ENCODE results near the gene ATP1A1.

The ATP1A1 gene

DNA sequence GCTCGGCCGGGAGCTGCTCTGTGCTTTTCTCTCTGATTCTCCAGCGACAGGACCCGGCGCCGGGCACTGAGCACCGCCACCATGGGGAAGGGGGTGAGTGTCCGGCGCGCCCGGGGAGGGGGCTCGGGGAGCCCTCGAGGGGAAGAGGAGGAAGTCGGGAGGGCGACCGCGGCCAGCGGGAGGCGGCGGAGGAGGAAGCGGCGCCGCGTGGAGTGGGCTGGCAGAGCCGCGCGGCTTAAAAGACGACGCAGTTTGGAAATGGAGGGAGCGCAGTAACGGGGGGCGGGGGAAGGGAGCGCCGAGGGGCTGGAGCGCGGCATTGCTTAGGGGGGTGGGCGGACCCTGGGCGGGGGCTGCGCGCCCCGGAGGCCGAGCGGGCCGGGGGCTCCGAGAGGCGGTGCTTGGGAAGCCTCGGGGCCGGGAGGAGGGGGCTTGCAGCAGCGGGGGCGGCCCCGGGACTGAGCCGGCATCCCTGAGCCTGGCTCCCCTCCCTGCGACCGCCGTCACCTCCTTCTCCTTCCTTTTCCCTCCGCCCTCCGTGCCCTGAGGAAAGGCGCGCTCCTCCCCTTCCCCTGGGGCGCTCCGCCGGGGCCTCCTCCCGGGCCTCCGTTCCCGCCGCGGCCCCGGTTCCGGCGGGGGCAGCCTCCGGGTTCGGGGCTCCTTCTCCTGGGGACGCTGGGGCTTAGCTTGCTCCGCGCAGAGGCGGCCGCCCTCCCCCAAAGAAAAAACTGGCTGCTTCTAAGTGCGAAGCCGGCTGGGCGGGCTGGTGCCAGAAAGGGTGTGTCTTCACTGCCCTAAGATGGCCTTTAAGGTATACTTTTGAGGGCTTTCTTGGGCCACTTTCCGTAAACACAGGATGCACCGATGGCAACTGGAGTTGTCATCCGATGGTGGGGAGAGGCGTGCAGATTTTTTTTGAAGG is 648 bp downstream of the ATP1A1 start:
- DNase-seq: no peak

GRCh38 chr1:116374353-116375147 is 1.5 kb downstream of the ATP1A1 start:
- DNase-seq: no peak

DNA sequence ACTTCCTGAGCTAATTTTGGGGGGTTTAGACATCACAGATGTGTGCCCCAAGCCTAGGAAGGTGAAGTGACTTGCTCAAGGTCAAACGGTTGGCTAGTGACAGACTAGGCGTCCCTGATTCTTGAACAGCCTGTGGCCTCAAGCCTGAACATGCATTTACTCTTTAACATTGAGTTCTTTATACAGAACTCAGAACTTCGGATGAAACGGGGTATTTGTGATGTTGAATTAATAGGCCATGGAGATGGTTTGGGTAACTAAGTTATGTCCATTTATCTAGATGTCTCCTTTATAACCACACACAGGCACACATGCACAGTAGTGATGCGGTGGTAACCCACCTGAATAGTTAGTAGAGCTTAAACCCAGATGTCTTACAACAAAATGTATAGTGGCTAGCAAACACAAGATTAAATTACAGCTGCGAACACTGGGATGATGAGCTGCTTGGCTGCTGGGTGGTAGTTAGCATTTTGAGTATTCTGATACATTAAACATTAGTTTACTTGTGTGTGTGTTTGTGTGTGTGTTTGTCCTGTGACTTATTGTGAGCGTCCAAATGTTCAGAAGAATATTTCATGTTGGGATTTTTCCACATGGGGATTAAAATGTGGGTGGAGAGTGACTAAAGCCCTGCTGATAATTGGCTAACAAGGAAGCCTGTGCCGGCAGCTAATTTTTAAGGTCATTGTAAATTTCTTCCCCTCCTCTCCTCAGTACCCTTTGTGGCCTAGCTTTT is 2.3 kb downstream of the ATP1A1 start:
- DNase-seq: no peak

DNA sequence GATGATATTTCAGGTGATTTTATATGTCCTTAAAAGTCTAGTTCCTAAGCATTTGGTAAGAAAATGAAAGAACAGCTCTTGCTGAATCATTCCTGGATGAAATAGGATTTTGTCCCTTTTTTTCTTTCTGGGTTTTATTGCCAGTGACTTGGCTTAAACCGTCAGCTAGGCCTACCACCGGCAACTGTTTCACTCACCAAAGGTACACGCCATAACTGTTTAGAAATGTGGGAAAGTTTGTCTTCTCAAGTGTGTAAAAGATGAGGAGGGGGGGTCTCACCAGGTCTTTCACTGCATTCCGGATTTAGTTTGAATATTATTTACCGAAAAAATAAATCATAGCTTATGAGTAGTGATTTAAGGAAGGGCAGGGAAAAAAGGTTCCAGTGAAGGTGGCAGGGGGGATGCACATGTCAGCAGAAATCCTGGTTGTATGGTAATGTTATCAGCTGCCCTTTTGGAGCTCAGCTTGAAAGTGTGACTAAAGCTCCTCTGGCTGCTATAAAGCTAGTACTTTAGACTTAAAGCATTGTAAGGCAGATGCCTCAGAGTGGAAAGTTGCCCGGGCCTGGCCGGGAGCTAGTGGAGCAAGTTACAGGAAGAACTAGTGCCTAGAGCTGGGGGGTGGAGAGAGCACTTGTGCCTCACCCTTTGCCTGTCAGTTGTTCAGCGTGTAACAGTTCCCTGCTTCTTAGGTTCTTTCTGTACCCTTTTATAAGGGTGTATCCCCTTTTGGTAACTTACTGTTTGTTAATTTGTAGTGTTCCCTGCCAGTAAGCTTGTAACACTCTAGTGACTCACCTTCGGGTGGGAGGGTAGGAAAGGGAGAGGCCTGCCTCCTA is 3.1 kb downstream of the ATP1A1 start:
- DNase-seq: no peak

GRCh38 chr1:116376729-116377086 is 3.7 kb downstream of the ATP1A1 start:
- DNase-seq: no peak

DNA sequence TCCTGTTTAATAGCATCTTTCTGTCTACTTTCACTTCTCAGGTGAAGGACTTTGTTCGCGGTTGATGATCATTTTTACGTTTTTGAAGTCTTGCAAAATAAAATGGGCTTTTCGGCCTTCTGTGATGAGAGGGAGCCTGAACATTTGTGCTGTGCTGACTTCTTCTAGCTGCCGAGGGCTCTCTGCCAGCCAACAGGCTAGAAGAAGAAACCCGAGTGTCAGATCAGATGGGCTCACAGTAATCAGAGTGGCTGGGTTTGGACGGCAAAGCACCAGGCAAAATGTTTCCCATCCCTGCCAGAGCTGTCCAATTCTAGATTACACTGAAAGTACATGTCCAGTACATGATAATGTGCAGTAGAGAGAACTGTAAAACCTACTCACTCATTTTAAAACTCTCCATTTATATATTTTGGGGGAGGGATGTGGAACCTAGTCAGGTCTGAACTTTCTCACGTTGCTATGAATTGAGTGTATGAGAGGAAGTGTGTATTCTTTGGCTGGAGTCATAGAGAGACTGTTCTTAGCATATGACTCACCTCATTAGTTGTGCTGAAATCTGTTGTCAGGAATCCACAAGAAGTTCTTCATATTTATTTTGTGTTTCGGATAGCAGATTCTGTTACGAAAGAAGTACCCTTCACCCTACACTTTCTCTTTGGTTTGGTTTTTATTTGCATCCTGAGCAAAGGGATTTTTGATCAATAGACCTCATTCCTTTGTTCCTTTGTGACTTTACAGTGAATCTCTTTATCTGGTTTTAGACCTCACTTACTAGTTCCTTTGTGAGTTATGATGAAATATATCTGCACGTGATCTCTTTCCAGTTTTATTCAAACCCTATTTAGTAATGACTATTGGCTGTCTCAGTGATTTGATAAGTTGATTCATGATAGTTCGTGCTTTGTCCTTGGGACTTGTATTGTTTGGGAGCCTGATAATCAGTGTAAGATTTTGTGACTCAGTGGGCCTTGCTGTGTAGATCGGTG is 4.8 kb downstream of the ATP1A1 start:
- DNase-seq: no peak

- no peak for DNase-seq
Measured at GRCh38 chr1:116379057-116379630, 6.1 kb downstream of the ATP1A1 start.

DNA sequence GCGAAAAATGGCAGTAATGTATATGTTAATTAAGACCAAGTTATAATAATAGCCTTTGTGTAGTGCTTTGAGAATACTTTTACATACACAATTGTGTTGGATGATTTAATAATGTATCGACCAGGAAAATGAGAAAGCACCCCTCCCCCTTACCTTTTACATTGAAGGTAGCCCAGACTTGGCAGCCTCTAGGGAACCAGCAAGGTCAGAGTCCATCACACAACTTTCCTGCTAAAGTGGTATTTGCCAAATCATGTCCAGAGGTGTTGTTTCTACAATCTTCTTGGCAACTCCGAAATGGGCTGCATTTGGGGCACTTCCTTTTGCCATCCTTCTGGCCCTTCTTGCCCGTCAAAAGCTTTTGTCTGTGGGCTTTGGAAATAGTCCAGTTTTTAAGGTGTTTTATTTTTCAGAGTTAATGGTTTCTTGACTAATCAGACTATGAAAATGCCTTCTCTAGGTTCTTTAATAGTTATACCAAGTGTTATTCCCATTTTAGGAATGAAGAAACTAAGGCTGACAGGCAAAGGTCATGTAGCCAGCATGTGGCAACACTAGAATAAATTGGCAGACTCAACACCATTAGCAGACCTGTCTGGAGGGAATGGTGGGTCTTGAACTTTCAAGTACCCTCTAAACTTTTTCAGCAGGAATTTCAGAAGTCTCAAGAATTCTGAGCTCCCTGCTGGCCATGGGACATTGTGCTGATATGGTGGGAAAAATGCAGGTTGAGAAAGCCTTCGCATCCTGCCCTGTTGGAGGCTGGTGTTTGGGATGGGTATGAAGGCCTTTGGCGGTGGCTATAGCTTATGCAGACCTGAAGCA is 6.8 kb downstream of the ATP1A1 start:
- DNase-seq: no peak

- DNase-seq: no peak
Measured at GRCh38 chr1:116380499-116381242, 7.6 kb downstream of the ATP1A1 start.

GRCh38 chr1:116382321-116382720 is 9.3 kb downstream of the ATP1A1 start:
- no peak for DNase-seq

DNA sequence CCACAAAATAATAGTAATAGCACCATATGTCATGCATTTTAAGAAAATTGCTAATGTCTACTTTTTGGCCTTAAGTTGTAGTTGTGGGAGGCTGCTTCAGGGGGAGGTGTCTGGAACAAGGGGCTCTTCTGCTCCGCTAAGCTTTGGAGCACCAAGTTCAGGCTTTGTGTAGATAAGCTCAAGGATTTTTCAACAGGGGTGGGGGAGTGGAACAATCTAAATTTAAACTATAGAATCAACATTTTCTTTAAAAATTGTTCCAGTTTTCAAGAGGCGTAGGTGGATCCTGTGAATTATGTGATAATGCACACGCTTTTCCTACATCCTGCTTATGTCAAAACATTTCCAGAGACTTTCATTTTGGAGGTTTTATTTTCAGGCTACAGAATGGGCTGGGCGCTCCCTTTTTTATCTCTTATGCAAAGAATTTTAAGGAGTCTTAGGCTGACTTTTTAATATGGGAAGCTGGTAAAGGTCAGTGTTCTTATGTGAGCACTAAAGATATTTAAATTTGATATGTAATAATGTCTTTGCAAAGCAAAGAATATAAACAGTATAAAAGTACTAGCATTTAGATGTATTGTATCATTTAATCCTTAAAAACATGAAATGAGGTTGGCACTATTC is 9.9 kb downstream of the ATP1A1 start:
- DNase-seq: no peak

GRCh38 chr1:116386042-116386441 is 13.0 kb downstream of the ATP1A1 start:
- no peak for DNase-seq

DNA sequence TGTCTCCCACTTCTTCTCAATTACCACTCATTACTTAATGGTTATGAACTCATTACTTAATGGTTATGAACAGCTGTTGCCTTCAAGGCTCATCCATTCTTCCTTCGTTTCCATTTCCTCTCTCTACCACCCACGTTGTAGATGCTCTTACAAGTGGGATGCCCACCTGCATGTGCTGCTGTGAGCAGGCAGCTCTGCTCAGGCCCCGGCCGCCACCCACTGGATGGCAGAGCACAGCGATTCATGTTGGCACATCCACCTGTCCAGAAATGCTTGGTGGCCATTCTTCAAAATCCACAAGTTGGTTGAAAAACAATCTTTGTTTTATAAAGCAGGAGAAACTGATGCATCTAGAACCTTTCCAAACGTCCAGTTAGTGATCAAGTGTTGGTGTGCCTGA is 14.5 kb downstream of the ATP1A1 start:
- no peak for DNase-seq

- DNase-seq: no peak
Measured at GRCh38 chr1:116388122-116388521, 15.1 kb downstream of the ATP1A1 start.

DNA sequence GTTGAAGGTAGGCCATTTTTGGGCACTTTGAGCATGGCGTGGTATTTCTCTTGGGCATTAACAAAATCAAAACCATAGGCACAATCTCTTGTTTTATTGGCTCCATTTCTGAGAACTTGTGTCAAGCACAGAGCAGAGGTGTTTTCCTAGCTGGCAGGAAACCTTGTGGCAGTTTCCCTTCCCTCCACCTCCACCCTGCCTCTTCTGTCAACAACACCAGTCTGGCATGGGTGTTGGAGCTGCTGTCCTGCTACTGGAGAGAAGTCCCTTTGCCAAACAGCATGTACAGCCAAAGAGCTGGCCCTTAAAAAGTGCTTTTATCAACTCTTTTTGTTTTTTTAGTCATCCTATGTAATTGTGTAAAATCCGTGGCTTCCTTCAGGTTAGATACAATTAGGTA is 16.0 kb downstream of the ATP1A1 start:
- no peak for DNase-seq

GRCh38 chr1:116389686-116390085 is 16.6 kb downstream of the ATP1A1 start:
- no peak for DNase-seq

DNA sequence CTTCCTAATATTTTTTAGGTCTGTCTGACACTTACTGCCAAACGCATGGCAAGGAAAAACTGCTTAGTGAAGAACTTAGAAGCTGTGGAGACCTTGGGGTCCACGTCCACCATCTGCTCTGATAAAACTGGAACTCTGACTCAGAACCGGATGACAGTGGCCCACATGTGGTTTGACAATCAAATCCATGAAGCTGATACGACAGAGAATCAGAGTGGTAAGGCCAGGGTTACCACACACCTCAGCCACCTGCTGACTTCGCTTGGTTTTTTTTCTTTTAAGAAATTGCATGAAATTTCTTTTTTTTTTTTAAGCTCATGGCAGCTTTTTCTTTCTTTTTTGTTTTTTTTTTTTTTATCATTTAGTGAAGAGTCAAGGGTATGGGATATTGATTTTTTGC is 17.2 kb downstream of the ATP1A1 start:
- DNase-seq: no peak

GRCh38 chr1:116391185-116391584 is 18.1 kb downstream of the ATP1A1 start:
- DNase-seq: no peak
